Fibroblast of skin of scalp (primary cell): Measurements from ENCODE around the gene LSG1. TPM values are rescaled to one million over a fixed set of nuclear protein-coding genes. Genes with fewer than 3 reads are reported as not detected.
A peak's percentile ranks its signal among the peaks of the same experiment; 100 is the strongest.

ENCODE experiments used
- DNase-seq: peaks from one replicate; pipeline ENCODE4 v3.0.0-alpha.2; 2013
- polyA plus RNA-seq, 2 experiments: library from polyadenylated mRNA; unstranded; fragments of 120-200 nt; gene quantifications; one replicate each; pipeline ENCODE4 v1.2.1, GENCODE V29; 2013; ENCODE audit not compliant: insufficient read length in 2 of 2

The LSG1 gene
- polyA plus RNA-seq (2013, experiment 1 of 2; ENCODE audit: insufficient read length): 19.5 TPM
- polyA plus RNA-seq (2013, experiment 2 of 2; ENCODE audit: insufficient read length): 20.7 TPM

GRCh38 chr3:194671900-194672808 lies at the start of gene LSG1:
Gene LSG1, minus strand, starts transcription at chr3:194672191. Its CDS starts 29 bp downstream, at chr3:194672162.
- peak; percentile 96 for DNase-seq

- DNase-seq: no peak
Observed at GRCh38 chr3:194720048-194720447, 48.1 kb upstream of the LSG1 start.

- no peak for DNase-seq
Observed at GRCh38 chr3:194718079-194718478, 46.1 kb upstream of the LSG1 start.

- DNase-seq: no peak
Observed at GRCh38 chr3:194715022-194715800, 43.2 kb upstream of the LSG1 start.

- DNase-seq: peak; percentile 20
Observed at GRCh38 chr3:194714564-194714963, 42.6 kb upstream of the LSG1 start.

- peak; percentile 67 for DNase-seq
Observed at GRCh38 chr3:194714137-194714455, 42.1 kb upstream of the LSG1 start.

- DNase-seq: peak; percentile 50
Observed at GRCh38 chr3:194713299-194714136, 41.5 kb upstream of the LSG1 start.

- DNase-seq: peak; percentile 98
Observed at GRCh38 chr3:194711913-194712312, 39.9 kb upstream of the LSG1 start.

- no peak for DNase-seq
Observed at GRCh38 chr3:194711286-194711685, 39.3 kb upstream of the LSG1 start.

GRCh38 chr3:194707147-194707540 lies 35.2 kb upstream of the LSG1 start:
- no peak for DNase-seq

- no peak for DNase-seq
Observed at GRCh38 chr3:194705761-194706160, 33.8 kb upstream of the LSG1 start.

- DNase-seq: no peak
Observed at GRCh38 chr3:194705227-194705626, 33.2 kb upstream of the LSG1 start.

- DNase-seq: no peak
Observed at GRCh38 chr3:194702545-194702944, 30.6 kb upstream of the LSG1 start.

- no peak for DNase-seq
Observed at GRCh38 chr3:194696702-194697101, 24.7 kb upstream of the LSG1 start.

GRCh38 chr3:194691481-194692283 lies 19.7 kb upstream of the LSG1 start:
- peak; percentile 35 for DNase-seq

GRCh38 chr3:194690501-194691372 lies 18.7 kb upstream of the LSG1 start:
- DNase-seq: no peak

- DNase-seq: peak; percentile 83
Observed at GRCh38 chr3:194689493-194689944, 17.5 kb upstream of the LSG1 start.

GRCh38 chr3:194688946-194689345 lies 17.0 kb upstream of the LSG1 start:
- no peak for DNase-seq

GRCh38 chr3:194688200-194688740 lies 16.3 kb upstream of the LSG1 start:
- peak; percentile 37 for DNase-seq

GRCh38 chr3:194687638-194688199 lies 15.7 kb upstream of the LSG1 start:
- peak; percentile 70 for DNase-seq
